SK-N-SH (cell line): ENCODE data around the gene MOK. TPM values are rescaled to one million over a fixed set of nuclear protein-coding genes. Genes with fewer than 3 reads are reported as not detected.

Experiments used
- CTCF ChIA-PET: fragments of 300-600, 350-600 bp; formaldehyde crosslinking; extraction: SDS; loops from one replicate; lab custom pipeline; 2021; lab: Yijun Ruan, JAX
- POLR2A ChIA-PET: fragments of 350-600 bp; sonication (Branson Sonifier 250); formaldehyde crosslinking; extraction: SDS; loops from one replicate; lab custom pipeline; 2020; ENCODE audit warnings: antibody characterized with exemption, inconsistent platforms; lab: Yijun Ruan, JAX
- DNase-seq: peaks from one replicate; pipeline ENCODE4 v3.0.0; 2012
- H2AFZ ChIP-seq: fragments of 200-600 bp; sonication (generic); 2 replicates; pipeline ENCODE4 v1.8.1; 2016; ENCODE audit warnings: antibody characterized with exemption, mild to moderate bottlenecking, low read depth
- H3F3A ChIP-seq: fragments of 200-600 bp; sonication (generic); replicated peaks from 2 replicates; pipeline ENCODE3; 2016; ENCODE audit warnings: antibody characterized with exemption, mild to moderate bottlenecking; ENCODE audit not compliant: insufficient read depth
- H3K27ac ChIP-seq, 2 experiments: fragments of 200-500 bp in 1 of 2; fragments of 200-600 bp in 1 of 2; sonication (Bioruptor generic) in 1 of 2; sonication (generic), shearing (Covaris generic) in 1 of 2; 2 replicates each; pipeline versions ENCODE4 v1.5.1 to v1.6.1; 2014 to 2016; ENCODE audit warnings: low read depth in 2 of 2, inconsistent platforms in 1 of 2, low read length in 1 of 2, mild to moderate bottlenecking in 1 of 2, mixed read lengths in 1 of 2
- H3K27me3 ChIP-seq: fragments of 200-600 bp; sonication (generic), shearing (Covaris generic); 2 replicates; pipeline ENCODE4 v1.6.1; 2016; ENCODE audit warnings: mixed run types; ENCODE audit not compliant: insufficient read depth
- H3K36me3 ChIP-seq, 2 experiments: fragments of 200-500 bp in 1 of 2; fragments of 200-600 bp in 1 of 2; sonication (Bioruptor generic) in 1 of 2; sonication (generic) in 1 of 2; replicated peaks in 1 of 2; 2 replicates each; pipeline versions ENCODE3 to v1.5.1; 2014 to 2016; ENCODE audit warnings: low read length in 1 of 2, mild to moderate bottlenecking in 1 of 2; ENCODE audit not compliant: insufficient read depth in 2 of 2, control insufficient read depth in 1 of 2
- H3K4me1 ChIP-seq, 2 experiments: fragments of 200-500 bp in 1 of 2; fragments of 200-600 bp in 1 of 2; sonication (Bioruptor generic) in 1 of 2; sonication (generic), shearing (Covaris generic) in 1 of 2; 2 replicates each; pipeline versions ENCODE4 v1.5.1 to v1.6.1; 2014 to 2016; ENCODE audit warnings: low read depth in 1 of 2, low read length in 1 of 2, mixed run types in 1 of 2; ENCODE audit not compliant: insufficient read depth in 2 of 2, control insufficient read depth in 1 of 2
- H3K4me2 ChIP-seq: fragments of 200-600 bp; sonication (generic), shearing (Covaris generic); 2 replicates; pipeline ENCODE4 v1.6.1; 2017; ENCODE audit warnings: mixed run types
- H3K4me3 ChIP-seq, 2 experiments: fragments of 200-500 bp in 1 of 2; fragments of 200-600 bp in 1 of 2; sonication (Bioruptor generic) in 1 of 2; sonication (generic), shearing (Covaris generic) in 1 of 2; 2 replicates each; pipeline versions ENCODE4 v1.5.1 to v1.8.1; 2014 to 2016; ENCODE audit warnings: low read depth in 2 of 2, inconsistent platforms in 1 of 2, low read length in 1 of 2, mild to moderate bottlenecking in 1 of 2, mixed read lengths in 1 of 2, moderate library complexity in 1 of 2
- H3K79me2 ChIP-seq: fragments of 200-600 bp; sonication (generic); 2 replicates; pipeline ENCODE4 v1.8.1; 2017; ENCODE audit warnings: mild to moderate bottlenecking; ENCODE audit not compliant: insufficient read depth
- H3K9ac ChIP-seq: fragments of 200-600 bp; sonication (generic); 2 replicates; pipeline ENCODE4 v1.6.1; 2017; ENCODE audit warnings: mixed run types
- H3K9me2 ChIP-seq: fragments of 200-600 bp; sonication (generic); 2 replicates; pipeline ENCODE4 v1.6.1; 2017; ENCODE audit warnings: mixed run types
- H3K9me3 ChIP-seq: fragments of 200-600 bp; sonication (generic); 2 replicates; pipeline ENCODE4 v1.6.1; 2017; ENCODE audit warnings: mixed run types, mild to moderate bottlenecking, moderate library complexity
- H4K20me1 ChIP-seq: fragments of 200-600 bp; sonication (generic); 2 replicates; pipeline ENCODE4 v1.6.1; 2017; ENCODE audit warnings: mild to moderate bottlenecking, mixed run types; ENCODE audit not compliant: insufficient read depth
- CHD2 ChIP-seq: fragments of 150-350 bp; IDR thresholded peaks from 2 replicates; pipeline ENCODE4 v1.6.1; 2018; ENCODE audit warnings: low read length; ENCODE audit not compliant: partially characterized antibody
- EP300 ChIP-seq, 2 experiments: IDR thresholded peaks; 2 replicates each; pipeline versions ENCODE4 v1.4.0 to v1.6.1; 2012; ENCODE audit warnings: borderline replicate concordance in 1 of 2, low read depth in 1 of 2, low read length in 1 of 2
- EZH2phosphoT487 ChIP-seq: fragments of 200-600 bp; sonication (generic); IDR thresholded peaks from 2 replicates; pipeline ENCODE4 v1.6.1; 2017; ENCODE audit warnings: low read depth, mixed run types, mild to moderate bottlenecking, antibody characterized with exemption, moderate library complexity, borderline replicate concordance
- FOXJ3 ChIP-seq: sonication (generic); formaldehyde crosslinking; IDR thresholded peaks from 2 replicates; pipeline ENCODE4 v1.5.1; 2020; ENCODE audit warnings: mild to moderate bottlenecking, missing genetic modification reagents
- FOXM1 ChIP-seq: IDR thresholded peaks from 2 replicates; pipeline ENCODE4 v1.4.0; 2012; ENCODE audit warnings: low read depth, mild to moderate bottlenecking
- GABPA ChIP-seq: IDR thresholded peaks from 2 replicates; pipeline ENCODE4 v1.4.0; 2012; ENCODE audit warnings: low read depth, mild to moderate bottlenecking
- GATA2 ChIP-seq: sonication (generic); formaldehyde crosslinking; IDR thresholded peaks from 2 replicates; pipeline ENCODE4 v1.5.0; 2020; ENCODE audit warnings: mild to moderate bottlenecking, missing genetic modification reagents
- MEF2A ChIP-seq: IDR thresholded peaks from 2 replicates; pipeline ENCODE4 v1.4.0; 2012; ENCODE audit warnings: low read depth, borderline replicate concordance
- MXI1 ChIP-seq: IDR thresholded peaks from 2 replicates; pipeline ENCODE4 v1.6.1; 2012; ENCODE audit warnings: mild to moderate bottlenecking, low read depth, low read length, improper control_type of control experiment
- NFIC ChIP-seq: IDR thresholded peaks from 2 replicates; pipeline ENCODE4 v1.4.0; 2012; ENCODE audit warnings: borderline replicate concordance
- POLR2AphosphoS5 ChIP-seq: IDR thresholded peaks from 2 replicates; pipeline ENCODE4 v1.6.1; 2012; ENCODE audit warnings: low read depth, low read length
- WGBS: methylation state at CpG from one replicate; pipeline ENCODE4 v1.1.6; 2017; ENCODE audit warnings: low lambda C conversion rate; 5-methylcytosine and 5-hydroxymethylcytosine counted together
- polyA plus RNA-seq, 3 experiments: library from polyadenylated mRNA; depleted of rRNA; stranded (reverse); fragments of >200 nt; gene quantifications; 2 replicates each; pipeline ENCODE4 v1.2.3, GENCODE V29; 2012
- TF ChIP-seq, protein P1 (sequence below): IDR thresholded peaks from 2 replicates; pipeline ENCODE4 v1.4.0; 2012; ENCODE audit warnings: low read depth, borderline replicate concordance
- TF ChIP-seq, protein P2 (sequence below): IDR thresholded peaks from 2 replicates; pipeline ENCODE4 v1.4.0; 2012; ENCODE audit warnings: low read depth, borderline replicate concordance
- TF ChIP-seq, protein P3 (sequence below): IDR thresholded peaks from 2 replicates; pipeline ENCODE4; 2012
- TF ChIP-seq, protein P4 (sequence below): fragments of 150-350 bp; IDR thresholded peaks from 2 replicates; pipeline ENCODE4 v1.6.1; 2016; ENCODE audit warnings: mild to moderate bottlenecking, low read depth, low read length
- TF ChIP-seq, protein P5 (sequence below): fragments of 150-350 bp; IDR thresholded peaks from 2 replicates; pipeline ENCODE4 v1.6.1; 2017; ENCODE audit warnings: antibody characterized with exemption, low read length, low read depth, borderline replicate concordance

The MOK gene
- polyA plus RNA-seq, 1 of the 3 experiments (the other 2 are of a cell fraction): 13.3 TPM

DNA sequence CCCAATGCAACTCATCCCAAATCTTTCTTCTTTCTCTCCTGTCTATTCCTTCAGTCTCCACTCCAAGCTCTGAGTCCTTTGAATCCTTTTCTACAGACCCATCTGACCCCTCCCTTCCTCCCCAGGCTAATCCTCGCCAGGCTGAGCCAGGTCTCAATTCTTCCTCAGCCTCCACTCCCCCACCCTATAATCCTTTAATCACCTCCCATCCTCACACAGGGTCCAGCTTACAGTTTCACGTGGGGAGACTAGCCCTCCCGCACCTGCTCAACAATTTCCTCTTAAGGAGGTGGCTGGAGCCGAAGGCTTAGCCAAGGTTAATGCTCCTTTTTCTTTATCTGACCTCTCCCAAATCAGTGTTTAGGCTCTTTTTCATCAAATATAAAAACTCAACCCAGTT, 63.8 kb downstream of the MOK start:
- WGBS: 92% methylated on average over 4 of the region's 4 CpGs
- Histone ChIP-seq H3K9me3 (no peaks in the 10 kb centered on the region), H2AFZ (no peak overlapping the region), H3K79me2 (no peaks in the 10 kb centered on the region), H3K27me3 (no peaks in the 10 kb centered on the region), H3F3A (no peaks in the 10 kb centered on the region), H3K4me2 (no peak overlapping the region), H3K9me2 (no peaks in the 10 kb centered on the region), H3K4me3 (no peak overlapping the region), H4K20me1 (no peaks in the 10 kb centered on the region), H3K27ac (no peak overlapping the region), H3K9ac (no peak overlapping the region; the same call in 1 of the 2 replicates), H3K4me1 (peaks cover 0 to 3% of the 10 kb centered on the region in 2 experiments; a peak in 1 of 4 replicates)
- ChIA-PET CTCF (no interaction called here), POLR2A (no interaction called here)
- no peak for DNase-seq
- TF ChIP-seq, protein P1, sequence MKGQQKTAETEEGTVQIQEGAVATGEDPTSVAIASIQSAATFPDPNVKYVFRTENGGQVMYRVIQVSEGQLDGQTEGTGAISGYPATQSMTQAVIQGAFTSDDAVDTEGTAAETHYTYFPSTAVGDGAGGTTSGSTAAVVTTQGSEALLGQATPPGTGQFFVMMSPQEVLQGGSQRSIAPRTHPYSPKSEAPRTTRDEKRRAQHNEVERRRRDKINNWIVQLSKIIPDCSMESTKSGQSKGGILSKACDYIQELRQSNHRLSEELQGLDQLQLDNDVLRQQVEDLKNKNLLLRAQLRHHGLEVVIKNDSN: no peak
- TF ChIP-seq NFIC (no peak), EZH2phosphoT487 (no peak), GABPA (no peak), MXI1 (no peak), FOXM1 (no peak), GATA2 (CRISPR knock-in tag) (no peak), MEF2A (no peak), CHD2 (no peak), FOXJ3 (CRISPR knock-in tag) (no peak), POLR2AphosphoS5 (no peak), EP300 (IDR thresholded peaks at IDR 0.05; ENCODE audit: borderline replicate concordance in 1 of 2, low read depth in 1 of 2, low read length in 1 of 2) (no peak)
- TF ChIP-seq, protein P2, sequence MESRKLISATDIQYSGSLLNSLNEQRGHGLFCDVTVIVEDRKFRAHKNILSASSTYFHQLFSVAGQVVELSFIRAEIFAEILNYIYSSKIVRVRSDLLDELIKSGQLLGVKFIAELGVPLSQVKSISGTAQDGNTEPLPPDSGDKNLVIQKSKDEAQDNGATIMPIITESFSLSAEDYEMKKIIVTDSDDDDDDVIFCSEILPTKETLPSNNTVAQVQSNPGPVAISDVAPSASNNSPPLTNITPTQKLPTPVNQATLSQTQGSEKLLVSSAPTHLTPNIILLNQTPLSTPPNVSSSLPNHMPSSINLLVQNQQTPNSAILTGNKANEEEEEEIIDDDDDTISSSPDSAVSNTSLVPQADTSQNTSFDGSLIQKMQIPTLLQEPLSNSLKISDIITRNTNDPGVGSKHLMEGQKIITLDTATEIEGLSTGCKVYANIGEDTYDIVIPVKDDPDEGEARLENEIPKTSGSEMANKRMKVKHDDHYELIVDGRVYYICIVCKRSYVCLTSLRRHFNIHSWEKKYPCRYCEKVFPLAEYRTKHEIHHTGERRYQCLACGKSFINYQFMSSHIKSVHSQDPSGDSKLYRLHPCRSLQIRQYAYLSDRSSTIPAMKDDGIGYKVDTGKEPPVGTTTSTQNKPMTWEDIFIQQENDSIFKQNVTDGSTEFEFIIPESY: no peak
- TF ChIP-seq, protein P3, sequence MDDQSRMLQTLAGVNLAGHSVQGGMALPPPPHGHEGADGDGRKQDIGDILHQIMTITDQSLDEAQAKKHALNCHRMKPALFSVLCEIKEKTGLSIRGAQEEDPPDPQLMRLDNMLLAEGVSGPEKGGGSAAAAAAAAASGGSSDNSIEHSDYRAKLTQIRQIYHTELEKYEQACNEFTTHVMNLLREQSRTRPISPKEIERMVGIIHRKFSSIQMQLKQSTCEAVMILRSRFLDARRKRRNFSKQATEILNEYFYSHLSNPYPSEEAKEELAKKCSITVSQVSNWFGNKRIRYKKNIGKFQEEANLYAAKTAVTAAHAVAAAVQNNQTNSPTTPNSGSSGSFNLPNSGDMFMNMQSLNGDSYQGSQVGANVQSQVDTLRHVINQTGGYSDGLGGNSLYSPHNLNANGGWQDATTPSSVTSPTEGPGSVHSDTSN: no peak
- TF ChIP-seq, protein P4, sequence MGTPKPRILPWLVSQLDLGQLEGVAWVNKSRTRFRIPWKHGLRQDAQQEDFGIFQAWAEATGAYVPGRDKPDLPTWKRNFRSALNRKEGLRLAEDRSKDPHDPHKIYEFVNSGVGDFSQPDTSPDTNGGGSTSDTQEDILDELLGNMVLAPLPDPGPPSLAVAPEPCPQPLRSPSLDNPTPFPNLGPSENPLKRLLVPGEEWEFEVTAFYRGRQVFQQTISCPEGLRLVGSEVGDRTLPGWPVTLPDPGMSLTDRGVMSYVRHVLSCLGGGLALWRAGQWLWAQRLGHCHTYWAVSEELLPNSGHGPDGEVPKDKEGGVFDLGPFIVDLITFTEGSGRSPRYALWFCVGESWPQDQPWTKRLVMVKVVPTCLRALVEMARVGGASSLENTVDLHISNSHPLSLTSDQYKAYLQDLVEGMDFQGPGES: no peak
- TF ChIP-seq, protein P5, sequence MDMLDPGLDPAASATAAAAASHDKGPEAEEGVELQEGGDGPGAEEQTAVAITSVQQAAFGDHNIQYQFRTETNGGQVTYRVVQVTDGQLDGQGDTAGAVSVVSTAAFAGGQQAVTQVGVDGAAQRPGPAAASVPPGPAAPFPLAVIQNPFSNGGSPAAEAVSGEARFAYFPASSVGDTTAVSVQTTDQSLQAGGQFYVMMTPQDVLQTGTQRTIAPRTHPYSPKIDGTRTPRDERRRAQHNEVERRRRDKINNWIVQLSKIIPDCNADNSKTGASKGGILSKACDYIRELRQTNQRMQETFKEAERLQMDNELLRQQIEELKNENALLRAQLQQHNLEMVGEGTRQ: no peak
- TF ChIP-seq, all 33 proteins: peak for 0
- no peaks in the 10 kb centered on the region for H3K36me3 ChIP-seq
